ENCODE results near the gene CDC25A. TPM values are rescaled to one million over a fixed set of nuclear protein-coding genes. Genes with fewer than 3 reads are reported as not detected.

CDC25A gene
- total RNA-seq, 1 experiment from 2014 or later, result 35.5 TPM

GRCh38 chr3:48219543-48219942 is 31.3 kb upstream of the CDC25A start:
- CTCF ChIA-PET, result no interaction called here
- H3K4me1 Mint-ChIP-seq (ENCODE audit: low read depth, unreplicated experiment), result no peaks in the 10 kb centered on the region
- no peak for TF ChIP-seq CTCF (IDR thresholded peaks at IDR 0.05; ENCODE audit: insufficient read depth in 1 of 2, low read depth in 1 of 2, low read length in 1 of 2, severe bottlenecking in 1 of 2, unreplicated experiment in 1 of 2)
- Histone ChIP-seq H3K4me1 (no peaks in the 10 kb centered on the region), H3K27me3 (replicated peaks; ENCODE audit: control insufficient read depth, insufficient read depth, low read length) (no peaks in the 10 kb centered on the region), H3K36me3 (ENCODE audit: control insufficient read depth, insufficient read depth, low read length) (no peaks in the 10 kb centered on the region), H3K9me3 (no peaks in the 10 kb centered on the region), H3K4me3 (ENCODE audit: low read depth, low read length) (no peak overlapping the region)
- intact Hi-C loops (cut with micrococcal nuclease; ENCODE audit: unreplicated experiment), result no loop called here
- no peaks in the 10 kb centered on the region for H3K36me3 Mint-ChIP-seq (ENCODE audit: insufficient read depth, unreplicated experiment)
- POLR2A ChIA-PET, result no interaction called here
- no peak for DNase-seq
- H3K27ac Mint-ChIP-seq (ENCODE audit: unreplicated experiment), result no peak overlapping the region
- H3K9me3 Mint-ChIP-seq (ENCODE audit: unreplicated experiment), result no peaks in the 10 kb centered on the region
- no peaks in the 10 kb centered on the region for H3K27me3 Mint-ChIP-seq (ENCODE audit: insufficient read depth, unreplicated experiment)
- no peak overlapping the region for H3K4me3 Mint-ChIP-seq (ENCODE audit: unreplicated experiment)
- BruUV-seq (replicated peaks), result no TSS peak

- no peaks in the 10 kb centered on the region for H3K36me3 Mint-ChIP-seq (ENCODE audit: insufficient read depth, unreplicated experiment)
- no peaks in the 10 kb centered on the region for H3K9me3 Mint-ChIP-seq (ENCODE audit: unreplicated experiment)
- H3K36me3 ChIP-seq (ENCODE audit: control insufficient read depth, insufficient read depth, low read length), result no peaks in the 10 kb centered on the region
- no peak for DNase-seq
- no TSS peak for BruUV-seq (replicated peaks)
- no peak for TF ChIP-seq CTCF (IDR thresholded peaks at IDR 0.05; ENCODE audit: insufficient read depth in 1 of 2, low read depth in 1 of 2, low read length in 1 of 2, severe bottlenecking in 1 of 2, unreplicated experiment in 1 of 2)
- no peak overlapping the region for H3K4me3 Mint-ChIP-seq (ENCODE audit: unreplicated experiment)
- ChIA-PET POLR2A (no interaction called here), CTCF (no interaction called here)
- no peak overlapping the region for H3K27ac Mint-ChIP-seq (ENCODE audit: unreplicated experiment)
- H3K4me3 ChIP-seq (ENCODE audit: low read depth, low read length), result no peak overlapping the region
- intact Hi-C loops (cut with micrococcal nuclease; ENCODE audit: unreplicated experiment), result no loop called here
- no peaks in the 10 kb centered on the region for H3K9me3 ChIP-seq
- H3K4me1 Mint-ChIP-seq (ENCODE audit: low read depth, unreplicated experiment), result no peaks in the 10 kb centered on the region
- no peaks in the 10 kb centered on the region for H3K27me3 ChIP-seq (replicated peaks; ENCODE audit: control insufficient read depth, insufficient read depth, low read length)
- no peaks in the 10 kb centered on the region for H3K4me1 ChIP-seq
- H3K27me3 Mint-ChIP-seq (ENCODE audit: insufficient read depth, unreplicated experiment), result no peaks in the 10 kb centered on the region
These were observed 30.3 kb upstream of the CDC25A start for GRCh38 chr3:48218537-48218936.

- DNase-seq, result no peak
- Mint-ChIP-seq H3K4me3 (ENCODE audit: unreplicated experiment) (no peak overlapping the region), H3K27me3 (ENCODE audit: insufficient read depth, unreplicated experiment) (no peaks in the 10 kb centered on the region), H3K9me3 (ENCODE audit: unreplicated experiment) (no peaks in the 10 kb centered on the region), H3K4me1 (ENCODE audit: low read depth, unreplicated experiment) (no peaks in the 10 kb centered on the region), H3K27ac (ENCODE audit: unreplicated experiment) (no peak overlapping the region), H3K36me3 (ENCODE audit: insufficient read depth, unreplicated experiment) (no peaks in the 10 kb centered on the region)
- no peak for TF ChIP-seq CTCF (IDR thresholded peaks at IDR 0.05; ENCODE audit: insufficient read depth in 1 of 2, low read depth in 1 of 2, low read length in 1 of 2, severe bottlenecking in 1 of 2, unreplicated experiment in 1 of 2)
- POLR2A ChIA-PET, result no interaction called here
- intact Hi-C loops (cut with micrococcal nuclease; ENCODE audit: unreplicated experiment), result no loop called here
- no peaks in the 10 kb centered on the region for H3K4me1 ChIP-seq
- no TSS peak for BruUV-seq (replicated peaks)
- no peaks in the 10 kb centered on the region for H3K36me3 ChIP-seq (ENCODE audit: control insufficient read depth, insufficient read depth, low read length)
- H3K9me3 ChIP-seq, result no peaks in the 10 kb centered on the region
- no peak overlapping the region for H3K4me3 ChIP-seq (ENCODE audit: low read depth, low read length)
- CTCF ChIA-PET, result no interaction called here
- no peaks in the 10 kb centered on the region for H3K27me3 ChIP-seq (replicated peaks; ENCODE audit: control insufficient read depth, insufficient read depth, low read length)
These were observed 29.2 kb upstream of the CDC25A start for GRCh38 chr3:48217449-48217848.
